IMR-90 (cell line): ENCODE measurements around the gene GNAT1. TPM values are rescaled to one million over a fixed set of nuclear protein-coding genes. Genes with fewer than 3 reads are reported as not detected.

Source experiments
- ATAC-seq: fragments of 200-7000 bp; cut with Tn5 transposase; 2 replicates; pipeline ENCODE4 v1.9.1; 2020; ENCODE audit warnings: low read depth, mild to moderate bottlenecking, moderate library complexity
- BruUV-seq: library from RNA; stranded (reverse); fragments of 400-500 nt; replicated peaks from 2 replicates; lab custom pipeline; 2021; lab: Mats Ljungman, UMichigan
- CTCF ChIA-PET: fragments of 300-600 bp; formaldehyde crosslinking; extraction: SDS; loops from one replicate; lab custom pipeline; 2021; ENCODE audit warnings: antibody characterized with exemption; lab: Yijun Ruan, JAX
- POLR2A ChIA-PET: fragments of 300-600 bp; sonication (Branson Sonifier 250); formaldehyde crosslinking; loops from one replicate; lab custom pipeline; 2022; ENCODE audit warnings: antibody characterized with exemption; ENCODE audit not compliant: unreplicated experiment; lab: Charles Lee
- DNase-seq: peaks from one replicate; pipeline ENCODE4 v3.0.0; 2013
- H2AFZ ChIP-seq: replicated peaks from 2 replicates; pipeline ENCODE3; 2013; ENCODE audit warnings: low read length, mild to moderate bottlenecking; ENCODE audit not compliant: poor library complexity
- H2AK5ac ChIP-seq: 2 replicates; pipeline ENCODE4 v1.6.1; 2013; ENCODE audit warnings: low read depth, low read length, inconsistent platforms
- H2AK9ac ChIP-seq: replicated peaks from 2 replicates; pipeline ENCODE3; 2013; ENCODE audit warnings: mild to moderate bottlenecking, low read depth, low read length, moderate library complexity; ENCODE audit not compliant: poor library complexity
- H2BK120ac ChIP-seq: 2 replicates; pipeline ENCODE4 v1.6.1; 2013; ENCODE audit warnings: low read depth, low read length, inconsistent platforms
- H2BK15ac ChIP-seq: 3 replicates; pipeline ENCODE4 v1.6.1; 2013; ENCODE audit warnings: low read depth, low read length, inconsistent platforms
- H2BK20ac ChIP-seq: 2 replicates; pipeline ENCODE4 v1.6.1; 2013; ENCODE audit warnings: low read depth, mild to moderate bottlenecking, inconsistent platforms, low read length, moderate library complexity
- H2BK5ac ChIP-seq: 2 replicates; pipeline ENCODE4 v1.6.1; 2013; ENCODE audit warnings: mild to moderate bottlenecking, low read depth, low read length, inconsistent platforms; ENCODE audit not compliant: poor library complexity, severe bottlenecking
- H3K14ac ChIP-seq: replicated peaks from 2 replicates; pipeline ENCODE4 v1.6.1; 2013; ENCODE audit warnings: low read depth, low read length, inconsistent platforms
- H3K18ac ChIP-seq: 2 replicates; pipeline ENCODE4 v1.6.1; 2013; ENCODE audit warnings: low read depth, low read length, control low read depth
- H3K23ac ChIP-seq: 2 replicates; pipeline ENCODE4 v1.6.1; 2013; ENCODE audit warnings: low read depth, low read length, inconsistent platforms
- H3K27ac ChIP-seq: 2 replicates; pipeline ENCODE4 v1.5.1; 2013; ENCODE audit warnings: mild to moderate bottlenecking, control low read depth, low read length; ENCODE audit not compliant: insufficient read depth
- H3K27me3 ChIP-seq: 2 replicates; pipeline ENCODE4 v1.6.1; 2013; ENCODE audit warnings: low read length; ENCODE audit not compliant: control insufficient read depth, insufficient read depth
- H3K36me3 ChIP-seq: 2 replicates; pipeline ENCODE4 v1.6.1; 2013; ENCODE audit warnings: low read length, mixed read lengths; ENCODE audit not compliant: control insufficient read depth, insufficient read depth
- H3K4ac ChIP-seq: 2 replicates; pipeline ENCODE4 v1.6.1; 2013; ENCODE audit warnings: low read depth, low read length, inconsistent platforms
- H3K4me1 ChIP-seq: 2 replicates; pipeline ENCODE4 v1.6.1; 2013; ENCODE audit warnings: low read length, mixed read lengths; ENCODE audit not compliant: control insufficient read depth, insufficient read depth
- H3K4me2 ChIP-seq: 2 replicates; pipeline ENCODE4 v1.6.1; 2013; ENCODE audit warnings: low read depth, mild to moderate bottlenecking, control low read depth, low read length, moderate library complexity
- H3K4me3 ChIP-seq: 2 replicates; pipeline ENCODE4 v1.5.1; 2013; ENCODE audit warnings: low read depth, mild to moderate bottlenecking, control low read depth, low read length, moderate library complexity; ENCODE audit not compliant: insufficient read depth
- H3K56ac ChIP-seq: 2 replicates; pipeline ENCODE4 v1.6.1; 2013; ENCODE audit warnings: low read length, inconsistent platforms; ENCODE audit not compliant: insufficient read depth; ENCODE audit errors: extremely low read depth
- H3K79me1 ChIP-seq, 2 experiments: 2 replicates each; pipeline ENCODE4 v1.6.1; 2013; ENCODE audit warnings: low read length in 2 of 2, inconsistent platforms in 1 of 2, low read depth in 1 of 2
- H3K9ac ChIP-seq: 2 replicates; pipeline ENCODE4 v1.6.1; 2013; ENCODE audit warnings: low read depth, low read length, control low read depth
- H3K9me1 ChIP-seq: 2 replicates; pipeline ENCODE4 v1.6.1; 2013; ENCODE audit warnings: low read length, inconsistent platforms; ENCODE audit not compliant: insufficient read depth
- H3K9me3 ChIP-seq: 2 replicates; pipeline ENCODE4 v1.6.1; 2013; ENCODE audit warnings: low read length; ENCODE audit not compliant: control insufficient read depth, insufficient read depth
- H4K20me1 ChIP-seq: 2 replicates; pipeline ENCODE4 v1.6.1; 2013; ENCODE audit warnings: low read length, inconsistent platforms; ENCODE audit not compliant: insufficient read depth
- H4K5ac ChIP-seq: 2 replicates; pipeline ENCODE4 v1.6.1; 2013; ENCODE audit warnings: mild to moderate bottlenecking, low read depth, low read length, control low read depth
- H4K8ac ChIP-seq, 2 experiments: 2 replicates each; pipeline ENCODE4 v1.6.1; 2013; ENCODE audit warnings: low read depth in 2 of 2, low read length in 2 of 2, control low read depth in 1 of 2, inconsistent platforms in 1 of 2
- H4K91ac ChIP-seq: 2 replicates; pipeline ENCODE4 v1.6.1; 2013; ENCODE audit warnings: low read depth, low read length, inconsistent platforms; ENCODE audit not compliant: insufficient read depth
- BHLHE40 ChIP-seq: fragments of 150-350 bp; IDR thresholded peaks from 2 replicates; pipeline ENCODE4 v1.6.1; 2016; ENCODE audit warnings: mild to moderate bottlenecking, low read depth, low read length
- CEBPB ChIP-seq: IDR thresholded peaks from 2 replicates; pipeline ENCODE4 v1.6.1; 2012; ENCODE audit warnings: low read depth, low read length, improper control_type of control experiment
- FOS ChIP-seq: fragments of 150-350 bp; IDR thresholded peaks from 2 replicates; pipeline ENCODE4 v1.6.1; 2016; ENCODE audit warnings: low read depth, low read length
- MAFK ChIP-seq: IDR thresholded peaks from 2 replicates; pipeline ENCODE4 v1.6.1; 2012; ENCODE audit warnings: low read depth, low read length, improper control_type of control experiment
- MAZ ChIP-seq: IDR thresholded peaks from 2 replicates; pipeline ENCODE4 v1.6.1; 2012; ENCODE audit warnings: low read depth, mild to moderate bottlenecking, low read length, improper control_type of control experiment, moderate library complexity, borderline replicate concordance
- NFE2L2 ChIP-seq: fragments of 150-350 bp; IDR thresholded peaks from 2 replicates; pipeline ENCODE4 v1.6.1; 2016; ENCODE audit warnings: low read depth, mild to moderate bottlenecking, low read length
- POLR2A ChIP-seq: IDR thresholded peaks from 2 replicates; pipeline ENCODE4 v1.6.1; 2012; ENCODE audit warnings: mild to moderate bottlenecking, low read depth, low read length
- RAD21 ChIP-seq: IDR thresholded peaks from 2 replicates; pipeline ENCODE4 v1.6.1; 2012; ENCODE audit warnings: low read length, improper control_type of control experiment
- RCOR1 ChIP-seq: IDR thresholded peaks from 2 replicates; pipeline ENCODE4 v1.6.1; 2012; ENCODE audit warnings: mild to moderate bottlenecking, low read length, improper control_type of control experiment; ENCODE audit not compliant: insufficient replicate concordance
- RFX5 ChIP-seq: IDR thresholded peaks from 2 replicates; pipeline ENCODE4 v1.8.0; 2012; ENCODE audit warnings: low read depth, mild to moderate bottlenecking, low read length, moderate library complexity
- SMC3 ChIP-seq: fragments of 150-350 bp; IDR thresholded peaks from 2 replicates; pipeline ENCODE4 v1.6.1; 2016; ENCODE audit warnings: low read depth, mild to moderate bottlenecking, antibody characterized with exemption, low read length, moderate library complexity
- WGBS, 2 experiments: methylation state at CpG; one replicate each; pipeline versions ENCODE4 v1.1.5 to v1.1.7; 2013; ENCODE audit warnings: missing lambda C conversion rate in 2 of 2; ENCODE audit not compliant: insufficient read length in 1 of 2; ENCODE audit errors: extremely low coverage in 2 of 2; 5-methylcytosine and 5-hydroxymethylcytosine counted together
- dilution Hi-C: fragments of 300-500 bp; cut with HindIII; formaldehyde crosslinking; loops from one replicate; pipeline ENCODE4 v1.14.3; 2018; ENCODE audit warnings: low sequenced_read_pairs; ENCODE audit not compliant: unreplicated experiment
- in situ Hi-C: fragments of 300-500 bp; cut with MboI; formaldehyde crosslinking; loops from 3 replicates; pipeline ENCODE4 v1.14.3; 2019; ENCODE audit warnings: low sequenced_read_pairs, inconsistent platforms, mixed read lengths
- intact Hi-C: fragments of 100-400 bp; cut with micrococcal nuclease; formaldehyde crosslinking; loops from 2 replicates; pipeline ENCODE4 v1.10.0; 2022
- polyA plus RNA-seq, 3 experiments: library from polyadenylated mRNA; depleted of rRNA; stranded (reverse); fragments of >200 nt; gene quantifications; 2 replicates each; pipeline ENCODE4 v1.2.3, GENCODE V29; 2012; ENCODE audit warnings: low replicate concordance in 1 of 3
- total RNA-seq: library from RNA; depleted of rRNA; stranded (reverse); fragments of >200 nt; gene quantifications from 2 replicates; pipeline ENCODE4 v1.2.3, GENCODE V29; 2012
- TF ChIP-seq, protein P1 (sequence below): fragments of 150-350 bp; IDR thresholded peaks from 2 replicates; pipeline ENCODE4 v1.6.1; 2016; ENCODE audit warnings: low read depth, mild to moderate bottlenecking, low read length, moderate library complexity, borderline replicate concordance
- TF ChIP-seq, protein P2 (sequence below): conservative IDR thresholded peaks from 2 replicates; pipeline ENCODE4 v1.5.1; 2012; ENCODE audit warnings: mild to moderate bottlenecking, low read depth, low read length, improper control_type of control experiment

The GNAT1 gene
- total and polyA plus RNA-seq, 2 of the 4 experiments (the other 2 are of a cell fraction), result not detected

DNA sequence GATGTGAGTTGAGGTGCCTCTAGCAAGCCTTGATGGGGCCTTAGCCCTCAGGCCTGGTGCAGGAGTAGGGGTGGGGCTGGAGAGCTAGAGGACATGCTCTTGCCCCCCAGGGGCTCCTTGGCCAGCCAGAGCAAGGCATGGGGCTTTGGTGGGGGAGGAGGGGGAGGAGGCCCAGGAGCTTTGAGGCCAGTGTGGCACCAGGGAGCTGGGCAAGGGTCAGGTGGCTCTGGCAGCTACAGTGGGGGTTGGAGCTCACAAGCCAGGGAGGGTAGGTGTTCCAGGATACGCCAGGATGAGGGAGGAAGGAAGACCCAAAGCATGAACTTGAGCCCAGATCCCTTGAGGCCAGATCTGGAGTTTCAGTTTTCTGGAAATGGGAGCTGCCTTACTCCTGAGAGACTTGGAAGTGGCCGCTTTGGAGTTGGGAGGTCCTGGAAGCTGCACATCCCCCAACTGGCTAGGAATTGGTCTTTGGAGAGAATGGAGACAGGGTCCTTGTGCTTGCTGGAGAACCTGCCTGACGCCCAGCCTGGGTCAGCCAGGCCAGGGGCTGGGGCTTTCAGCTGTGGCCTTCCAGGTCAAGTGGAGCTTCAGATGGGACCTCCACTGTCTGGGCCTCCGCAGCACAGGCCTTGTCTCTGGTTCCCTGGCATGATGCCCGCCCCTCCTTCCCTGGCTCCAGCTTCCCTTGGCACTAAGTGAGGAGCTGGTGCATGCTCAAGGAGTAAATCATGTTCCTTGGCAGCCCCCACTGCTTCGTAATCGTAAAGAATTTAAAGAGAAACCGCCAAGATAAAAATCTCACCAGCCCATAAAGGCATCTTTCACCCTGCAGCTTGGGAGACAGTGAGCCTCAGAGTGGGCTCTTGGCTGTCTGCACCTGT lies 27.6 kb upstream of the GNAT1 start:
- H3K27me3 ChIP-seq, result no peaks in the 10 kb centered on the region
- peaks cover 34% of the 10 kb centered on the region for H3K9me1 ChIP-seq
- no TSS peak for BruUV-seq
- H4K20me1 ChIP-seq, result 0 out of 2 replicates have a peak, but pooled peaks cover 4% of the 10 kb centered on the region
- WGBS, 2 experiments, result 14% methylated on average over 1 of the region's 8 CpGs; no CpG with 5 or more reads in 1 of the 2 experiments
- no peaks in the 10 kb centered on the region for H3K9me3 ChIP-seq
- H3K56ac ChIP-seq, result peak overlapping the region; percentile 18
- ChIA-PET POLR2A (no interaction called here), CTCF (interaction anchor here (0.7 kb wide), 1 partner anchor 25 kb away, joined by 3 read pairs; no protein-coding TSS in a partner anchor)
- intact Hi-C loops, result loop anchor here (2.0 kb wide), 1 partner anchor 63 kb away; no protein-coding TSS in a partner anchor
- peak overlapping the region; percentile 84 for H3K18ac ChIP-seq
- peak overlapping the region; percentile 77 for H2AFZ ChIP-seq
- H3K4me3 ChIP-seq, result no peak overlapping the region
- H4K5ac ChIP-seq, result peak overlapping the region; percentile 93
- peak overlapping the region; percentile 89; the same call in 1 of the 3 replicates for H2BK15ac ChIP-seq
- dilution Hi-C loops, result no loop called here
- H3K14ac ChIP-seq, result peak overlapping the region; percentile 86
- in situ Hi-C loops, result no loop called here
- H4K91ac ChIP-seq, result peak overlapping the region; percentile 79
- peaks cover 54% of the 10 kb centered on the region for H3K4me1 ChIP-seq
- peak overlapping the region; percentile 30 for H3K27ac ChIP-seq
- H2AK5ac ChIP-seq, result peak overlapping the region; percentile 95
- H2BK5ac ChIP-seq, result peak overlapping the region; percentile 78
- ATAC-seq (peak; percentile 63), DNase-seq (peak; percentile 93)
- H2BK20ac ChIP-seq, result peak overlapping the region; percentile 86
- peak overlapping the region; percentile 81 for H2BK120ac ChIP-seq
- H3K9ac ChIP-seq, result peak overlapping the region; percentile 9; the same call in 1 of the 2 replicates
- H2AK9ac ChIP-seq, result peak overlapping the region; percentile 93
- H3K23ac ChIP-seq, result peak overlapping the region; percentile 89
- peaks cover 14% of the 10 kb centered on the region; the same call in 1 of the 2 replicates for H3K36me3 ChIP-seq
- peak overlapping the region; percentile 91 for H3K4ac ChIP-seq
- TF ChIP-seq RFX5 (no peak), FOS (0 out of 2 replicates have a peak, but pooled peaks have one; percentile 9), RCOR1 (no peak), BHLHE40 (no peak), NFE2L2 (no peak), SMC3 (no peak), POLR2A (no peak), MAFK (no peak), RAD21 (no peak), MAZ (peak; percentile 64), CEBPB (no peak)
- TF ChIP-seq, protein P1, sequence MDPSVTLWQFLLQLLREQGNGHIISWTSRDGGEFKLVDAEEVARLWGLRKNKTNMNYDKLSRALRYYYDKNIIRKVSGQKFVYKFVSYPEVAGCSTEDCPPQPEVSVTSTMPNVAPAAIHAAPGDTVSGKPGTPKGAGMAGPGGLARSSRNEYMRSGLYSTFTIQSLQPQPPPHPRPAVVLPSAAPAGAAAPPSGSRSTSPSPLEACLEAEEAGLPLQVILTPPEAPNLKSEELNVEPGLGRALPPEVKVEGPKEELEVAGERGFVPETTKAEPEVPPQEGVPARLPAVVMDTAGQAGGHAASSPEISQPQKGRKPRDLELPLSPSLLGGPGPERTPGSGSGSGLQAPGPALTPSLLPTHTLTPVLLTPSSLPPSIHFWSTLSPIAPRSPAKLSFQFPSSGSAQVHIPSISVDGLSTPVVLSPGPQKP, result no peak
- TF ChIP-seq, protein P2, sequence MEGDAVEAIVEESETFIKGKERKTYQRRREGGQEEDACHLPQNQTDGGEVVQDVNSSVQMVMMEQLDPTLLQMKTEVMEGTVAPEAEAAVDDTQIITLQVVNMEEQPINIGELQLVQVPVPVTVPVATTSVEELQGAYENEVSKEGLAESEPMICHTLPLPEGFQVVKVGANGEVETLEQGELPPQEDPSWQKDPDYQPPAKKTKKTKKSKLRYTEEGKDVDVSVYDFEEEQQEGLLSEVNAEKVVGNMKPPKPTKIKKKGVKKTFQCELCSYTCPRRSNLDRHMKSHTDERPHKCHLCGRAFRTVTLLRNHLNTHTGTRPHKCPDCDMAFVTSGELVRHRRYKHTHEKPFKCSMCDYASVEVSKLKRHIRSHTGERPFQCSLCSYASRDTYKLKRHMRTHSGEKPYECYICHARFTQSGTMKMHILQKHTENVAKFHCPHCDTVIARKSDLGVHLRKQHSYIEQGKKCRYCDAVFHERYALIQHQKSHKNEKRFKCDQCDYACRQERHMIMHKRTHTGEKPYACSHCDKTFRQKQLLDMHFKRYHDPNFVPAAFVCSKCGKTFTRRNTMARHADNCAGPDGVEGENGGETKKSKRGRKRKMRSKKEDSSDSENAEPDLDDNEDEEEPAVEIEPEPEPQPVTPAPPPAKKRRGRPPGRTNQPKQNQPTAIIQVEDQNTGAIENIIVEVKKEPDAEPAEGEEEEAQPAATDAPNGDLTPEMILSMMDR, result no peak
- peak overlapping the region; percentile 63 for H3K4me2 ChIP-seq
- H4K8ac ChIP-seq, result peak overlapping the region; percentile 4 to 83; a peak in 3 of 4 replicates
- peaks cover 13 to 76% of the 10 kb centered on the region in 2 experiments; a peak in 3 of 4 replicates for H3K79me1 ChIP-seq
